Transverse colon (tissue), 3 donors: ENCODE results near the gene SINHCAF.

Experiments
- CTCF ChIP-seq, 5 experiments: fragments of 200-600 bp in 3 of 5; fragments of 450-650 bp in 2 of 5; sonication (generic) in 3 of 5; IDR thresholded peaks; 1 replicate in 2 of 5; 2 replicates in 3 of 5; pipeline ENCODE4 v1.5.1; 2016 to 2017; ENCODE audit warnings: antibody characterized with exemption in 5 of 5, inconsistent platforms in 3 of 5, mild to moderate bottlenecking in 2 of 5, moderate library complexity in 1 of 5
- EP300 ChIP-seq: sonication (generic); formaldehyde crosslinking; IDR thresholded peaks from one replicate; pipeline ENCODE4 v1.6.1; 2017; ENCODE audit warnings: antibody characterized with exemption, low read depth

GRCh38 chr12:31301311-31301710 is 24.6 kb downstream of the SINHCAF start:
- TF ChIP-seq EP300: no peak
- TF ChIP-seq CTCF (IDR thresholded peaks at IDR 0.05): no peak
